ENCODE measurements around the gene ITGA4.

Gene ITGA4

GRCh38 chr2:181581534-181581933, 124.3 kb downstream of the ITGA4 start:
- no peak for TF ChIP-seq FOXP2 (optimal IDR thresholded peaks at IDR 0.05; ENCODE audit: borderline replicate concordance, extremely low read depth, extremely low read length, insufficient read depth)
- no peak for TF ChIP-seq POLR2AphosphoS5 (IDR thresholded peaks at IDR 0.05; ENCODE audit: low read depth, low read length)
- no peak for TF ChIP-seq TAF1 (IDR thresholded peaks at IDR 0.05; ENCODE audit: borderline replicate concordance, insufficient read depth, low read length)
- no peak for TF ChIP-seq REST (IDR thresholded peaks at IDR 0.05; ENCODE audit: insufficient read depth in 1 of 2, low read depth in 2 of 2, low read length in 2 of 2)
- TF ChIP-seq SIN3A (IDR thresholded peaks at IDR 0.05; ENCODE audit: borderline replicate concordance, insufficient read depth, low read length) = no peak

- TF ChIP-seq SIN3A (IDR thresholded peaks at IDR 0.05; ENCODE audit: borderline replicate concordance, insufficient read depth, low read length) = no peak
- TF ChIP-seq TAF1 (IDR thresholded peaks at IDR 0.05; ENCODE audit: borderline replicate concordance, insufficient read depth, low read length) = no peak
- TF ChIP-seq POLR2AphosphoS5 (IDR thresholded peaks at IDR 0.05; ENCODE audit: low read depth, low read length) = no peak
- TF ChIP-seq REST (IDR thresholded peaks at IDR 0.05; ENCODE audit: insufficient read depth in 1 of 2, low read depth in 2 of 2, low read length in 2 of 2) = no peak
- TF ChIP-seq FOXP2 (optimal IDR thresholded peaks at IDR 0.05; ENCODE audit: borderline replicate concordance, extremely low read depth, extremely low read length, insufficient read depth) = no peak
Measured at GRCh38 chr2:181585732-181586131, 128.5 kb downstream of the ITGA4 start.
